Natural killer cell (primary cell): ENCODE results near the gene THAP3. TPM values are rescaled to one million over a fixed set of nuclear protein-coding genes. Genes with fewer than 3 reads are reported as not detected.
"Not testable (repeated sequence)": the region's sequence is repeated elsewhere in the genome, so short reads cannot be mapped to it uniquely, and the experiment has no call there.

Experiments
- ATAC-seq, 3 donors: fragments of 150-1000 bp in 2 of 3; fragments of 200-7000 bp in 1 of 3; cut with Tn5 transposase; 1 replicate in 1 of 3; 2 replicates in 2 of 3; pipeline ENCODE4 v1.10.0; 2021; ENCODE audit warnings: mild to moderate bottlenecking in 2 of 3, moderate library complexity in 2 of 3
- DNase-seq, 2 donors: peaks; one replicate each; pipeline versions ENCODE4 v3.0.0 to v3.0.0-alpha.2; 2013 to 2021; ENCODE audit warnings: mixed read lengths in 1 of 2
- H3K27ac ChIP-seq: one replicate; pipeline ENCODE4 v1.5.1; 2013; ENCODE audit warnings: mild to moderate bottlenecking, low read length
- H3K27me3 ChIP-seq: one replicate; pipeline ENCODE4 v1.6.1; 2013; ENCODE audit warnings: low read length; ENCODE audit not compliant: control insufficient read depth, insufficient read depth
- H3K36me3 ChIP-seq: one replicate; pipeline ENCODE4 v1.6.1; 2013; ENCODE audit warnings: low read length; ENCODE audit not compliant: control insufficient read depth, insufficient read depth
- H3K4me1 ChIP-seq: one replicate; pipeline ENCODE4 v1.6.1; 2013; ENCODE audit warnings: low read length; ENCODE audit not compliant: control insufficient read depth, insufficient read depth
- H3K4me3 ChIP-seq: one replicate; pipeline ENCODE4 v1.5.1; 2013; ENCODE audit warnings: low read length
- H3K9me3 ChIP-seq: one replicate; pipeline ENCODE4 v1.6.1; 2013; ENCODE audit warnings: low read length; ENCODE audit not compliant: control insufficient read depth, insufficient read depth
- H3K27ac Mint-ChIP-seq, 2 donors: one replicate each; pipeline ENCODE4 v1.8.0; 2022; ENCODE audit warnings: mild to moderate bottlenecking in 2 of 2, mixed read lengths in 2 of 2, moderate library complexity in 1 of 2
- H3K27me3 Mint-ChIP-seq, 2 donors: one replicate each; pipeline ENCODE4 v1.8.0; 2022; ENCODE audit warnings: low read depth in 2 of 2, mixed read lengths in 2 of 2
- H3K36me3 Mint-ChIP-seq: one replicate; pipeline ENCODE4 v1.8.0; 2022; ENCODE audit warnings: mixed read lengths
- H3K4me1 Mint-ChIP-seq, 2 donors: one replicate each; pipeline ENCODE4 v1.8.0; 2022; ENCODE audit warnings: mixed read lengths in 2 of 2
- H3K4me3 Mint-ChIP-seq: one replicate; pipeline ENCODE4 v1.8.0; 2022; ENCODE audit warnings: mild to moderate bottlenecking, moderate library complexity, mixed read lengths
- H3K9me3 Mint-ChIP-seq, 2 donors: one replicate each; pipeline ENCODE4 v1.8.0; 2022; ENCODE audit warnings: mixed read lengths in 2 of 2
- WGBS: methylation state at CpG from one replicate; pipeline ENCODE4 v1.1.7; 2013; ENCODE audit warnings: missing lambda C conversion rate; ENCODE audit not compliant: insufficient coverage; 5-methylcytosine and 5-hydroxymethylcytosine counted together
- intact Hi-C: fragments of 100-400 bp; cut with micrococcal nuclease; formaldehyde crosslinking; loops from one replicate; pipeline ENCODE4 v1.14.2; 2022
- total RNA-seq, 4 donors: library from RNA; stranded (reverse); fragments of 120-200 nt in 1 of 4; gene quantifications; one replicate each; pipeline versions ENCODE4 v1.2.3 to v1.2.4, GENCODE V29; 2013 to 2022
- TF ChIP-seq, protein P1 (sequence below): fragments of 200-600 bp; IDR thresholded peaks from one replicate; pipeline ENCODE4 v1.8.0; 2022; ENCODE audit warnings: antibody characterized with exemption

THAP3 gene
- total RNA-seq, 3 donors from 2014 or later (not counting 1 experiment from before 2014, with no cell fraction given) = 11.7 to 23.4 (median 23.1) TPM

DNA sequence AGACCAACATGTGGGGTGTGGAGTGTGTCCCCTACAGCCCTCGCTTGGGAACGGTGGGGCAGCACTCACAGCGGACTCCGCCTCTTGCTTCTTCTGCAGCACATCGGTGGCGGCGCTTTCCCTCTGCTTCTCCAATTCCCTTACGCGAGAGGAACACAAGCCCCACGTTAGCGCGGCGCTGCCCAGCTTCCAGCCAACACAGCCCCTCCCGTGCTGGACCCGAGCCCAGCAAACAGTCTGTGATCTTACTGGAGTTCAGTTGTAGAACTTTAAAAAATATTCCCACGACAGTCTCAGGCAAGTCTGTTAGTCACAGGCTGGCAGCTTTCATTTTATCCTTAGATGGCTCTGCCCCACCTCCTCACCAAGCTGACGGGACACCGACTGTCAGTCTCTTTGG is 13.6 kb downstream of the THAP3 start:
- no peak for ATAC-seq
- intact Hi-C loops = no loop called here
- no peaks in the 10 kb centered on the region for H3K9me3 ChIP-seq
- H3K27me3 Mint-ChIP-seq = no peaks in the 10 kb centered on the region
- no peaks in the 10 kb centered on the region for H3K36me3 Mint-ChIP-seq
- no peak overlapping the region for H3K4me3 Mint-ChIP-seq
- H3K4me1 Mint-ChIP-seq = no peaks in the 10 kb centered on the region
- no peak for DNase-seq
- H3K9me3 Mint-ChIP-seq = no peaks in the 10 kb centered on the region
- H3K4me1 ChIP-seq = no peaks in the 10 kb centered on the region
- WGBS = 96% methylated on average over 18 of the region's 18 CpGs
- H3K27ac ChIP-seq = no peak overlapping the region
- no peak overlapping the region for H3K27ac Mint-ChIP-seq
- H3K27me3 ChIP-seq = no peaks in the 10 kb centered on the region
- H3K4me3 ChIP-seq = no peak overlapping the region
- TF ChIP-seq, protein P1, sequence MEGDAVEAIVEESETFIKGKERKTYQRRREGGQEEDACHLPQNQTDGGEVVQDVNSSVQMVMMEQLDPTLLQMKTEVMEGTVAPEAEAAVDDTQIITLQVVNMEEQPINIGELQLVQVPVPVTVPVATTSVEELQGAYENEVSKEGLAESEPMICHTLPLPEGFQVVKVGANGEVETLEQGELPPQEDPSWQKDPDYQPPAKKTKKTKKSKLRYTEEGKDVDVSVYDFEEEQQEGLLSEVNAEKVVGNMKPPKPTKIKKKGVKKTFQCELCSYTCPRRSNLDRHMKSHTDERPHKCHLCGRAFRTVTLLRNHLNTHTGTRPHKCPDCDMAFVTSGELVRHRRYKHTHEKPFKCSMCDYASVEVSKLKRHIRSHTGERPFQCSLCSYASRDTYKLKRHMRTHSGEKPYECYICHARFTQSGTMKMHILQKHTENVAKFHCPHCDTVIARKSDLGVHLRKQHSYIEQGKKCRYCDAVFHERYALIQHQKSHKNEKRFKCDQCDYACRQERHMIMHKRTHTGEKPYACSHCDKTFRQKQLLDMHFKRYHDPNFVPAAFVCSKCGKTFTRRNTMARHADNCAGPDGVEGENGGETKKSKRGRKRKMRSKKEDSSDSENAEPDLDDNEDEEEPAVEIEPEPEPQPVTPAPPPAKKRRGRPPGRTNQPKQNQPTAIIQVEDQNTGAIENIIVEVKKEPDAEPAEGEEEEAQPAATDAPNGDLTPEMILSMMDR = no peak
- H3K36me3 ChIP-seq = peaks cover 49% of the 10 kb centered on the region

DNA sequence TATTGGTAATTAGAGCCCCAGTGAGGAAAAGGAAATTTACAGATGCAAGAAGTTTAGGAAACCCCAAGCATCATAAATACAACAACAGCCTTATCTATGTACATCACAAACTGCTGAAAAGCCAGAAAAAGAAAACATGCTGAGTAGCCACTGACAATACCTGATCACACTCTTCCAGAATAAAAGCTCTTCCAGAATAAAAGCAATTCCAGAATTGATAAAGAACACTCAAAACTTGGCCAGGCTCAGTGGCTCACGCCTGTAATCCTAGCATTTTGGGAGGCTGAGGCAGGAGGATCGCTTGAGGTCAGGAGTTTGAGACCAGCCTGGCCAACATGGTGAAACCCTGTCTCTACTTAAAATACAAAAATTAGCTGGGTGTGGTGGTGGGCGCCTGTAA is 16.2 kb downstream of the THAP3 start:
- H3K27me3 Mint-ChIP-seq, H3K27ac Mint-ChIP-seq, DNase-seq, H3K36me3 Mint-ChIP-seq, H3K4me1 Mint-ChIP-seq, H3K9me3 Mint-ChIP-seq, H3K4me1 ChIP-seq, H3K4me3 ChIP-seq, H3K9me3 ChIP-seq, H3K4me3 Mint-ChIP-seq, H3K27me3 ChIP-seq, intact Hi-C loops, ATAC-seq, H3K27ac ChIP-seq: not testable (repeated sequence)
- peaks cover 42% of the 10 kb centered on the region for H3K36me3 ChIP-seq
- WGBS = 94% methylated on average over 2 of the region's 3 CpGs

DNA sequence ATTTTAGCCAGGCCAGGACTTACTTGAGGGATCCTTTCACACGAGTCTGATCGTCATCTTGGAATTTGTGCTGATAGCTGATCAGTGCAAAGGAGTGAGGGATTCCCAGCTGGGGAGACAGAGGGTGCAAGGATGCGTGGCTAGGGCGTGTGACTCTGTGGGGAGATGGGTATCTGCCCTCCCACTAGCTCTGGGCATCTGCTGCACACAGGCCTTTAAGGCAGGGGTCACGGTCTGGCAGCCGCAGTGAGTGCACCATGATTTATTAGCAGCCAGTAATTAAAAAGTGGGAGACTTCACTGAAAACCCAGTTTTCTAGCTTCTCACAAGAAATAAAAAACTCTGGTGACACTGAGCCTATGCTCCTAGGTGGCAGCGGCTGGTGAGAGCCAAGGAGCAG is 20.4 kb downstream of the THAP3 start:
- Histone ChIP-seq H3K27ac (no peak overlapping the region), H3K36me3 (peaks cover 14% of the 10 kb centered on the region), H3K4me3 (no peak overlapping the region), H3K4me1 (no peaks in the 10 kb centered on the region), H3K9me3 (no peaks in the 10 kb centered on the region), H3K27me3 (no peaks in the 10 kb centered on the region)
- no peaks in the 10 kb centered on the region for H3K4me1 Mint-ChIP-seq
- TF ChIP-seq, protein P1 = no peak
- WGBS = 93% methylated on average over 7 of the region's 7 CpGs
- H3K9me3 Mint-ChIP-seq = no peaks in the 10 kb centered on the region
- no peaks in the 10 kb centered on the region for H3K27me3 Mint-ChIP-seq
- no peak for ATAC-seq
- no peak overlapping the region for H3K27ac Mint-ChIP-seq
- H3K36me3 Mint-ChIP-seq = no peaks in the 10 kb centered on the region
- DNase-seq = no peak
- intact Hi-C loops = no loop called here
- H3K4me3 Mint-ChIP-seq = no peak overlapping the region

DNA sequence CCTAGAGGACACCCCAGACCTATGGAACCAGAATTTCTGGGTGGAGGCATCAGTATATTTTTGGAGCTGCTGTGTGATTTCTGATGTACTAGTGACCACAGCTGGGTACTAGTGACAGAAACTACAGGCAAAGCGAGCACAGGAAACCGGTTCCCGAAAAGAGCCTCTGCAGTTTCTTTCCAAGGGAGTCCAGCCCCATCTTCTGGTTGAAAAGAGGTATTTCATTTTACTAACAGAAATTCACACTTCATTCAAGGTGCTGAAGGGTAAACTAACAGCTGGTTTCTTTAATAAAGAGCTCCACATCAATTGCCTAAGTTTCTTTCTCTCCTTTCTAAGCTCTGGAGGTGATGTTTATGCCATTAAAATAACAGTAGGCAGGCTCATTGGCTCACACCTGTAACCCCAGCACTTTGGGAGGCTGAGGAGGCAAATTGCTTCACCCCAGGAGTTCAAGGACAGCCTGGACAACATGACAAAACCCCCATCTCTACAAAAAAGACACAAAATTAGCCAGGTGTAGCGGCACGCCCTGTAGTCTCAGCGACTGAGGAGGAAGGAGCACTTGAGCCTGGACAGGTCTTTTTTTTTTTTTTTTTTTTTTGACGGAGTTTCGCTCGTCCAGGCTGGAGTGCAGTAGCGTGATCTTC is 22.0 kb downstream of the THAP3 start:
- Mint-ChIP-seq H3K9me3 (no peaks in the 10 kb centered on the region), H3K36me3 (no peaks in the 10 kb centered on the region), H3K4me1 (no peaks in the 10 kb centered on the region), H3K27me3 (no peaks in the 10 kb centered on the region), H3K4me3 (no peak overlapping the region), H3K27ac (no peak overlapping the region)
- no peaks in the 10 kb centered on the region for H3K9me3 ChIP-seq
- intact Hi-C loops = loop anchor here (1.0 kb wide), 2 partner anchors 92 to 160 kb away; partner anchors contain the start of gene NOL9
- H3K36me3 ChIP-seq = peaks cover 11% of the 10 kb centered on the region
- H3K27me3 ChIP-seq = no peaks in the 10 kb centered on the region
- no peaks in the 10 kb centered on the region for H3K4me1 ChIP-seq
- H3K4me3 ChIP-seq = no peak overlapping the region
- ATAC-seq (peak; percentile 59 to 80 (median 75)), DNase-seq (peak in 1 of 2 donors; percentile 70)
- 69% methylated on average over 10 of the region's 10 CpGs for WGBS
- no peak overlapping the region for H3K27ac ChIP-seq
- TF ChIP-seq, protein P1 = peak; percentile 59
